ENCODE measurements around the gene KCNK4.

GRCh38 chr11:64297699-64298358 is 6.7 kb downstream of the KCNK4 start:
- TF ChIP-seq CTCF (IDR thresholded peaks at IDR 0.05) (no peak), POLR2A (IDR thresholded peaks at IDR 0.05) (no peak)
